NT2/D1 (cell line): ENCODE data around the gene ASB5.

Experiments used
- SUZ12 ChIP-seq: IDR thresholded peaks from 2 replicates; pipeline ENCODE4 v1.6.1; 2011; ENCODE audit not compliant: insufficient read length, insufficient read depth; ENCODE audit errors: extremely low read depth
- YY1 ChIP-seq: IDR thresholded peaks from 2 replicates; pipeline ENCODE4 v1.6.1; 2011; ENCODE audit not compliant: insufficient read length, insufficient read depth
- ZNF274 ChIP-seq: IDR thresholded peaks from 2 replicates; pipeline ENCODE4 v1.6.1; 2011; ENCODE audit warnings: mild to moderate bottlenecking, low read depth, low read length

DNA sequence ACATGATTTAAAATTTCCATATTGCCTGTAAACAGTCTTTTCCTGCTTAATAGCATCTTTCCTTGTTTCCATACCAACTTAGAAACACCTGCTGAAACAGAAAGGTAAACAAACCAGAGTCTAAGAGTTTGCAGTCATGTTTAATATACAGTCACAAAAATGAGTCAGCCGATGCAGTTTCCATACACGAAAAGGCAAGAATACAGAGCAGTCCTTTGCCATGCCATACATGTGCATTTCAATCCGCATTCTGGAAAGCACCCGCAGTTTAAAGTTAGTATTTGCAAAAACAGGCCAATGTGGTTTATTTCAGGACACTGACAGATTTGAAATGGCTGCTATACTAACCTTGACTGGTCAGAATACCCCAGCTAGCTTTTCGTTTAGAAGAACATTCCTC is 32.1 kb downstream of the ASB5 start:
- TF ChIP-seq YY1 = no peak
- no peak for TF ChIP-seq ZNF274
- TF ChIP-seq SUZ12 = no peak
